Lower lobe of right lung (tissue), 2 donors: ENCODE data around the gene LGALS14. TPM values are rescaled to one million over a fixed set of nuclear protein-coding genes. Genes with fewer than 3 reads are reported as not detected.

ENCODE experiments used
- ATAC-seq, 2 donors: fragments of 200-7000 bp; cut with Tn5 transposase; one replicate each; pipeline ENCODE4 v1.9.1; 2020 to 2022; ENCODE audit warnings: mild to moderate bottlenecking in 2 of 2, moderate library complexity in 2 of 2
- DNase-seq: peaks from one replicate; pipeline ENCODE4 v3.0.0-alpha.2; 2020
- H3K27ac ChIP-seq: fragments of 200-600 bp; one replicate; pipeline ENCODE4 v1.8.0; 2022
- H3K27me3 ChIP-seq: fragments of 200-600 bp; one replicate; pipeline ENCODE4 v1.8.0; 2022; ENCODE audit warnings: low read depth
- H3K36me3 ChIP-seq: fragments of 200-600 bp; one replicate; pipeline ENCODE4 v1.8.0; 2022; ENCODE audit warnings: mild to moderate bottlenecking
- H3K4me1 ChIP-seq: fragments of 200-600 bp; one replicate; pipeline ENCODE4 v1.8.0; 2022
- H3K4me3 ChIP-seq: fragments of 200-600 bp; one replicate; pipeline ENCODE4 v1.8.0; 2022; ENCODE audit warnings: mild to moderate bottlenecking
- H3K9me3 ChIP-seq: fragments of 200-600 bp; one replicate; pipeline ENCODE4 v1.8.0; 2022
- intact Hi-C: fragments of 100-400 bp; cut with DNase I; formaldehyde crosslinking; loops from one replicate; pipeline ENCODE4 v1.11.0; 2022
- total RNA-seq: library from RNA; stranded (reverse); fragmentation: NEBNext Ultra II Directional; extraction: Animal tissue kit (Norgen Biotek cat#: 25700); gene quantifications from one replicate; pipeline ENCODE4 v1.2.1, GENCODE V29; 2021
- TF ChIP-seq, protein P1 (sequence below): fragments of 200-600 bp; IDR thresholded peaks from one replicate; pipeline ENCODE4 v1.8.0; 2022; ENCODE audit warnings: antibody characterized with exemption, mild to moderate bottlenecking
- donor health status: DM: no; HTN: yes; CAD: no; lungs with severe emphysema.

Gene LGALS14
- total RNA-seq, 1 donor from 2014 or later = not detected

DNA sequence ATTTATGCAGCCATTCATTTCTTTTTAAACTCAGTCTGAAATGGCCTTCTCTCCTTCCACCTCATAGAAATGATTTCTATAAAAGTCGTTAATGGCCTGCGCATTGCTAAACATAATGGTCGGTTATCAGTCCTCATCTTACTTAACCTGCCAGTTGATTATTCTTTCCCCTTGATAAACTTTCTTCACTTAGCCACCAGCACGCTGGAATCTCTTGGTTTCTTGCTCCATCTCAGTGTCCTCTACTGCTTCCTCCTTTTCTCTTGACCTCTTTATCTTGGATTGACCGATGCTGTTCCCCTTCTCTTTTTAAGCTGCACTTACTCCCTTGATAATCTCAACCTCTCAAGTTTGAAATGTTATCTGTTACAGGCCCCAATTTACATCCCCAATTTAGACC, 45.7 kb downstream of the LGALS14 start:
- no peaks in the 10 kb centered on the region for H3K4me1 ChIP-seq
- H3K27ac ChIP-seq = no peak overlapping the region
- H3K9me3 ChIP-seq = no peaks in the 10 kb centered on the region
- intact Hi-C loops = no loop called here
- TF ChIP-seq, protein P1, sequence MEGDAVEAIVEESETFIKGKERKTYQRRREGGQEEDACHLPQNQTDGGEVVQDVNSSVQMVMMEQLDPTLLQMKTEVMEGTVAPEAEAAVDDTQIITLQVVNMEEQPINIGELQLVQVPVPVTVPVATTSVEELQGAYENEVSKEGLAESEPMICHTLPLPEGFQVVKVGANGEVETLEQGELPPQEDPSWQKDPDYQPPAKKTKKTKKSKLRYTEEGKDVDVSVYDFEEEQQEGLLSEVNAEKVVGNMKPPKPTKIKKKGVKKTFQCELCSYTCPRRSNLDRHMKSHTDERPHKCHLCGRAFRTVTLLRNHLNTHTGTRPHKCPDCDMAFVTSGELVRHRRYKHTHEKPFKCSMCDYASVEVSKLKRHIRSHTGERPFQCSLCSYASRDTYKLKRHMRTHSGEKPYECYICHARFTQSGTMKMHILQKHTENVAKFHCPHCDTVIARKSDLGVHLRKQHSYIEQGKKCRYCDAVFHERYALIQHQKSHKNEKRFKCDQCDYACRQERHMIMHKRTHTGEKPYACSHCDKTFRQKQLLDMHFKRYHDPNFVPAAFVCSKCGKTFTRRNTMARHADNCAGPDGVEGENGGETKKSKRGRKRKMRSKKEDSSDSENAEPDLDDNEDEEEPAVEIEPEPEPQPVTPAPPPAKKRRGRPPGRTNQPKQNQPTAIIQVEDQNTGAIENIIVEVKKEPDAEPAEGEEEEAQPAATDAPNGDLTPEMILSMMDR = no peak
- H3K4me3 ChIP-seq = no peak overlapping the region
- no peak for DNase-seq
- ATAC-seq = no peak
- H3K36me3 ChIP-seq = no peaks in the 10 kb centered on the region
- peaks cover 7% of the 10 kb centered on the region for H3K27me3 ChIP-seq

GRCh38 chr19:39752390-39752789, 48.1 kb downstream of the LGALS14 start:
- no peaks in the 10 kb centered on the region for H3K36me3 ChIP-seq
- no peaks in the 10 kb centered on the region for H3K4me1 ChIP-seq
- TF ChIP-seq, protein P1 = no peak
- H3K9me3 ChIP-seq = no peaks in the 10 kb centered on the region
- no peak overlapping the region for H3K4me3 ChIP-seq
- DNase-seq (no peak), ATAC-seq (no peak)
- H3K27me3 ChIP-seq = no peaks in the 10 kb centered on the region
- intact Hi-C loops = no loop called here
- no peak overlapping the region for H3K27ac ChIP-seq

DNA sequence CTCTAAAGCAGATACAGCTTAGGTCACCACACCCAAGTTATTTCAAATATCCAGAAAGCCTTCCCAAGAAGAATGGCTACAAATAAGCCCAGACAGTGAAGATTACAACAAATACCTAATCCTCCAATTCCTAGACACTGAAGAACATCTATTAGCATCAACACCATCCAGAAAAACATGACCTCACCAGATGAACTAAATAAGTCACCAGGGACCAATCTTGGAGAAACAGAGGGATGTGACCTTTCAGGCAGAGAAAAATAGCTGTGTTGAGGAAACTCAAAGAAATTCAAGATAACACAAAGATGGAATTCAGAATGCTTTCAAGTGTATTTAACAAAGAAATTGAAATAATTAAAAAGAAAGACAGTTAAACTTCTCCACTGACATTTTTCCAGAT, 48.5 kb downstream of the LGALS14 start:
- TF ChIP-seq, protein P1 = no peak

DNA sequence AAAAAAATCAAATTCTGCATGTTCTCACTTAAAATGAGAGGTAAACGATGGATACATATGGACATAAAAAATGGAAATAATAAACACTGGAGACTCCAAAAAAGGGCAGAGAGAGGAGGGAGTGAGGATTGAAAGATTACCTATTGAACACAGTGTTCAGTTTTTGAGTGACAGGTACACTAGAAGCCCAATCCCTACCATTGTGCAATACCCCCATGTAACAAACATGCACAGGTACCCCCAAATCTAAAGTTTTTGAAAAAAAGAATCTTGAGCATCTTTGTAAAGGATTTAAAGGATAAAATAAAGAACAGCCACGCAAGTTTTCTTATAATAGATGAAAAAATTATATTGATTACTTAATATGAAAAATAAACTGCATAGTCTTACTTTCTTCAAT, 50.3 kb downstream of the LGALS14 start:
- intact Hi-C loops = no loop called here
- TF ChIP-seq, protein P1 = no peak
- H3K4me1 ChIP-seq = no peaks in the 10 kb centered on the region
- no peaks in the 10 kb centered on the region for H3K36me3 ChIP-seq
- peaks cover 13% of the 10 kb centered on the region for H3K27me3 ChIP-seq
- no peaks in the 10 kb centered on the region for H3K9me3 ChIP-seq
- H3K4me3 ChIP-seq = no peak overlapping the region
- ATAC-seq = no peak
- no peak overlapping the region for H3K27ac ChIP-seq
- DNase-seq = no peak

More for the DNA sequence above, 48.5 kb downstream of the LGALS14 start:
- DNase-seq = no peak
- no peaks in the 10 kb centered on the region for H3K4me1 ChIP-seq
- intact Hi-C loops = no loop called here
- no peaks in the 10 kb centered on the region for H3K27me3 ChIP-seq
- no peak for ATAC-seq
- H3K36me3 ChIP-seq = no peaks in the 10 kb centered on the region
- no peaks in the 10 kb centered on the region for H3K9me3 ChIP-seq
- H3K27ac ChIP-seq = no peak overlapping the region
- no peak overlapping the region for H3K4me3 ChIP-seq

- Histone ChIP-seq H3K9me3 (no peaks in the 10 kb centered on the region), H3K4me3 (no peak overlapping the region), H3K27me3 (peaks cover 16% of the 10 kb centered on the region), H3K4me1 (no peaks in the 10 kb centered on the region), H3K27ac (no peak overlapping the region), H3K36me3 (no peaks in the 10 kb centered on the region)
- ATAC-seq = no peak
- TF ChIP-seq, protein P1 = no peak
- no peak for DNase-seq
- intact Hi-C loops = no loop called here
These were observed 50.7 kb downstream of the LGALS14 start for GRCh38 chr19:39754971-39755370.

Other genes starting within 250 kb of the LGALS14 start
- 44.0 TPM for gene TIMM50, start 223.6 kb upstream of the LGALS14 start, total RNA-seq
- gene DLL3, start 205.5 kb upstream of the LGALS14 start, total RNA-seq = not detected
- gene SELENOV, start 189.3 kb upstream of the LGALS14 start, total RNA-seq = not detected
- gene EID2B, start 171.6 kb upstream of the LGALS14 start, total RNA-seq = 3.7 TPM
- gene EID2, start 164.3 kb upstream of the LGALS14 start, total RNA-seq = 12.8 TPM
- not detected for gene LGALS13, start 102.0 kb upstream of the LGALS14 start, total RNA-seq
- not detected for gene LGALS16, start 48.6 kb upstream of the LGALS14 start, total RNA-seq
- gene CLC, start 33.5 kb downstream of the LGALS14 start, total RNA-seq = not detected
- gene LEUTX, start 74.4 kb downstream of the LGALS14 start, total RNA-seq = not detected
- gene DYRK1B, start 129.7 kb downstream of the LGALS14 start, total RNA-seq = 28.4 TPM
- 117 TPM for gene FBL, start 141.9 kb downstream of the LGALS14 start, total RNA-seq
- 95.3 TPM for gene FCGBP, start 230.2 kb downstream of the LGALS14 start, total RNA-seq